ENCODE measurements around the gene DLD. TPM values are rescaled to one million over a fixed set of nuclear protein-coding genes. Genes with fewer than 3 reads are reported as not detected.

Gene DLD
- total and polyA plus RNA-seq, 9 of the 15 experiments (the other 6 are each of a cell fraction or from before 2014, with no cell fraction given): 130 to 639 (median 247) TPM

- no peak overlapping the region for H3K4me2 ChIP-seq (ENCODE audit: insufficient read depth, low read length)
- no peak overlapping the region for H3K4me3 ChIP-seq
- intact Hi-C loops (cut with micrococcal nuclease) (loop anchor here (5.0 kb wide), 1 partner anchor 203 kb away; no protein-coding TSS in a partner anchor), in situ Hi-C loops (cut with MboI) (no loop called here)
- ChIA-PET POLR2A (interaction anchor here (0.7 to 1.2 kb wide), 3 partner anchors 12 to 109 kb away, joined by 3 read pairs; no protein-coding TSS in a partner anchor), CTCF (ENCODE audit: low intra/inter-chr PET ratio) (no interaction called here)
- no peak overlapping the region for H2AFZ ChIP-seq (ENCODE audit: low read depth, low read length)
- no TSS peak for BruUV-seq (replicated peaks)
- no peaks in the 10 kb centered on the region for H3K27me3 ChIP-seq (ENCODE audit: control insufficient read depth in 2 of 2, insufficient read depth in 2 of 2, low read length in 2 of 2)
- ATAC-seq (no peak), FAIRE-seq (no peak), DNase-seq (ENCODE audit: extremely low read depth in 1 of 4, low spot score in 3 of 4) (no peak)
- no peaks in the 10 kb centered on the region for H4K20me1 ChIP-seq (replicated peaks; ENCODE audit: control insufficient read depth, insufficient read depth, low read length)
- peaks cover 28% of the 10 kb centered on the region for H3K36me3 ChIP-seq (ENCODE audit: control insufficient read depth, insufficient read depth, low read length)
- H3K4me1 ChIP-seq (replicated peaks in 1 of 2; ENCODE audit: control insufficient read depth in 2 of 2, insufficient read depth in 2 of 2, low read length in 2 of 2): no peaks in the 10 kb centered on the region
- H3K27ac ChIP-seq (ENCODE audit: extremely low read depth, low read depth, low read length): no peak overlapping the region
- no peak overlapping the region for H3K9ac ChIP-seq (ENCODE audit: insufficient read depth in 1 of 2, low read depth in 2 of 2, low read length in 2 of 2)
- no peaks in the 10 kb centered on the region for H3K79me2 ChIP-seq (ENCODE audit: control insufficient read depth, insufficient read depth, low read length)
- no peaks in the 10 kb centered on the region for H3K9me3 ChIP-seq (replicated peaks; ENCODE audit: control insufficient read depth, insufficient read depth, low read depth, low read length)
- WGBS (ENCODE audit: insufficient coverage, low coverage, missing lambda C conversion rate): 61% methylated on average over 3 of the region's 3 CpGs
- H3K9me1 ChIP-seq (ENCODE audit: control insufficient read depth, insufficient read depth, low read length): no peaks in the 10 kb centered on the region
- TF ChIP-seq POLR2H (tag; IDR thresholded peaks at IDR 0.05; ENCODE audit: low read depth): no peak
- TF ChIP-seq BACH1 (tag; IDR thresholded peaks at IDR 0.05): no peak
- TF ChIP-seq, protein P1, sequence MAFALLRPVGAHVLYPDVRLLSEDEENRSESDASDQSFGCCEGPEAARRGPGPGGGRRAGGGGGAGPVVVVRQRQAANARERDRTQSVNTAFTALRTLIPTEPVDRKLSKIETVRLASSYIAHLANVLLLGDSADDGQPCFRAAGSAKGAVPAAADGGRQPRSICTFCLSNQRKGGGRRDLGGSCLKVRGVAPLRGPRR (CRISPR knock-in tag; IDR thresholded peaks at IDR 0.05): no peak
- no peak for TF ChIP-seq BCOR (IDR thresholded peaks at IDR 0.05)
- TF ChIP-seq ZNF561 (CRISPR knock-in tag; conservative IDR thresholded peaks at IDR 0.05): no peak
- TF ChIP-seq ZNF316 (IDR thresholded peaks at IDR 0.05): no peak
- no peak for TF ChIP-seq PRDM10 (IDR thresholded peaks at IDR 0.05; ENCODE audit: partially characterized antibody)
- TF ChIP-seq ATF2 (CRISPR knock-in tag; IDR thresholded peaks at IDR 0.05): no peak
- TF ChIP-seq THRA (IDR thresholded peaks at IDR 0.05): no peak
- TF ChIP-seq ZNF740 (CRISPR knock-in tag; IDR thresholded peaks at IDR 0.05): no peak
- no peak for TF ChIP-seq ZNF740 (tag; IDR thresholded peaks at IDR 0.05)
- TF ChIP-seq, protein P2, sequence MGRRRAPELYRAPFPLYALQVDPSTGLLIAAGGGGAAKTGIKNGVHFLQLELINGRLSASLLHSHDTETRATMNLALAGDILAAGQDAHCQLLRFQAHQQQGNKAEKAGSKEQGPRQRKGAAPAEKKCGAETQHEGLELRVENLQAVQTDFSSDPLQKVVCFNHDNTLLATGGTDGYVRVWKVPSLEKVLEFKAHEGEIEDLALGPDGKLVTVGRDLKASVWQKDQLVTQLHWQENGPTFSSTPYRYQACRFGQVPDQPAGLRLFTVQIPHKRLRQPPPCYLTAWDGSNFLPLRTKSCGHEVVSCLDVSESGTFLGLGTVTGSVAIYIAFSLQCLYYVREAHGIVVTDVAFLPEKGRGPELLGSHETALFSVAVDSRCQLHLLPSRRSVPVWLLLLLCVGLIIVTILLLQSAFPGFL (CRISPR knock-in tag; IDR thresholded peaks at IDR 0.05): no peak
These were observed 53.6 kb downstream of the DLD start for GRCh38 chr7:107944411-107945169.
